Measurements from ENCODE around the gene ALOX5. TPM values are rescaled to one million over a fixed set of nuclear protein-coding genes. Genes with fewer than 3 reads are reported as not detected.

The ALOX5 gene
- total RNA-seq, 5 donors from 2014 or later (not counting 1 experiment from before 2014, with no cell fraction given): 13.8 to 39.8 (median 16.1) TPM

DNA sequence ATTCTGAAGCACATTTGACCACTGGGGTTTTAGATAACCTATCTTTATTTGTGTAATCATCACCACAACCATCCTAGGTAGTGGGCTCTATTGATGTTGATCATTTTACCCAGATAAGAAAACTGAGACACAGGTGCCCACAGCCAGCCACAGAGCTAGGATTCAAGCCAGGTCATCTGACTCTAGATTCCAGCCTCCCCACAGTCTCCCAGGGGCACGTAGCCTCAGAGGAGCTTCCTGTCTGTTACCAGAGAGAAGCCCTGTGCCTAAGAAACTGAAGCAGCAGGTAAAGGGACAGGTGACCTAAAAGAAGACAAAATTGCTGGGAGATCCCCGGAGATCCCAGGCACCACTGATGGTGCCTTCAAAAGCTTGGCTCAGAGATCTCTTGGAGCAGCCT is 55.8 kb downstream of the ALOX5 start:
- Mint-ChIP-seq H3K4me1 (peaks cover 35 to 41% (median 36%) of the 10 kb centered on the region in 3 donors), H3K27ac (no peak overlapping the region), H3K27me3 (peaks cover 0 to 3% of the 10 kb centered on the region in 2 donors), H3K9me3 (no peaks in the 10 kb centered on the region), H3K36me3 (no peaks in the 10 kb centered on the region), H3K4me3 (no peak overlapping the region)
- H3K9me3 ChIP-seq: no peaks in the 10 kb centered on the region
- CTCF ChIA-PET: no interaction called here
- ATAC-seq (replicated peaks in 1 of 4) (no peak), DNase-seq (no peak)
- peaks cover 0 to 8% of the 10 kb centered on the region in 2 experiments for H3K27me3 ChIP-seq (replicated peaks in 1 of 2; ENCODE audit: control insufficient read depth in 2 of 2, extremely low read depth in 1 of 2, insufficient read depth in 2 of 2, low read length in 1 of 2)
- H3K4me3 ChIP-seq (ENCODE audit: control insufficient read depth in 1 of 2, extremely low read depth in 1 of 2, low read length in 1 of 2): no peak overlapping the region
- H3K36me3 ChIP-seq (ENCODE audit: control insufficient read depth in 2 of 2, extremely low read depth in 1 of 2, insufficient read depth in 1 of 2, low read length in 1 of 2): no peaks in the 10 kb centered on the region
- POLR2A ChIA-PET: no interaction called here
- H3K27ac ChIP-seq (ENCODE audit: low read length): no peak overlapping the region
- peaks cover 0 to 18% of the 10 kb centered on the region in 2 experiments for H3K4me1 ChIP-seq (ENCODE audit: control insufficient read depth in 1 of 2, extremely low read depth in 1 of 2, insufficient read depth in 2 of 2, low read length in 2 of 2)
- 72% methylated on average over 2 of the region's 2 CpGs for WGBS (ENCODE audit: insufficient coverage)

DNA sequence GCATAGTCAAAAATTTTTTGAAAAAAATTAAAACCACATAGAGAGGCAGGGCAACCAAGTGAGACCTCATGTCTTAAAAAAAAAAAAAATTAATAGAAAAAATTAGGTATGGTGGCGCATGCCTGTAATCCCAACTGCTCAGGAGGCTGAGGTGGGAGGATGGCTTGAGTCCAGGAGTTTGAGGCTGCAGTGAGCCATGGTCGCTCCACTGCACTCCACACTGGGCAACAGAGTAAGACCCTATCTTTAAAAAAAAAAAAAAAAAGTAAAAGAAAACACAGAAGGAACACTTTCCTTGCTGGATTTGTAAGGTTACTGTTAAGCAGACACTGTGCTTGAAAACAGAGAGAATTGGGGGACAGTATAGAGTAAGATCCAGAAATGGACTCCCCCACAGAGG is 58.1 kb downstream of the ALOX5 start:
- ChIA-PET CTCF (no interaction called here), POLR2A (no interaction called here)
- Histone ChIP-seq H3K4me3 (ENCODE audit: control insufficient read depth in 1 of 2, extremely low read depth in 1 of 2, low read length in 1 of 2) (no peak overlapping the region), H3K36me3 (ENCODE audit: control insufficient read depth in 2 of 2, extremely low read depth in 1 of 2, insufficient read depth in 1 of 2, low read length in 1 of 2) (no peaks in the 10 kb centered on the region), H3K9me3 (no peaks in the 10 kb centered on the region), H3K27me3 (replicated peaks in 1 of 2; ENCODE audit: control insufficient read depth in 2 of 2, extremely low read depth in 1 of 2, insufficient read depth in 2 of 2, low read length in 1 of 2) (peaks cover 0 to 8% of the 10 kb centered on the region in 2 experiments), H3K4me1 (ENCODE audit: control insufficient read depth in 1 of 2, extremely low read depth in 1 of 2, insufficient read depth in 2 of 2, low read length in 2 of 2) (peaks cover 0 to 10% of the 10 kb centered on the region in 2 experiments), H3K27ac (ENCODE audit: low read length) (no peak overlapping the region)
- Mint-ChIP-seq H3K27ac (peak overlapping the region in 1 of 2 donors; percentile 20), H3K36me3 (no peaks in the 10 kb centered on the region), H3K27me3 (peaks cover 0 to 3% of the 10 kb centered on the region in 2 donors), H3K4me3 (peak overlapping the region in 1 of 3 donors; percentile 39), H3K4me1 (peaks cover 25 to 27% (median 25%) of the 10 kb centered on the region in 3 donors), H3K9me3 (no peaks in the 10 kb centered on the region)
- no peak for ATAC-seq (replicated peaks in 1 of 4)
- DNase-seq: no peak
- no CpG with 5 or more reads among the region's 2 CpGs for WGBS (ENCODE audit: insufficient coverage)

DNA sequence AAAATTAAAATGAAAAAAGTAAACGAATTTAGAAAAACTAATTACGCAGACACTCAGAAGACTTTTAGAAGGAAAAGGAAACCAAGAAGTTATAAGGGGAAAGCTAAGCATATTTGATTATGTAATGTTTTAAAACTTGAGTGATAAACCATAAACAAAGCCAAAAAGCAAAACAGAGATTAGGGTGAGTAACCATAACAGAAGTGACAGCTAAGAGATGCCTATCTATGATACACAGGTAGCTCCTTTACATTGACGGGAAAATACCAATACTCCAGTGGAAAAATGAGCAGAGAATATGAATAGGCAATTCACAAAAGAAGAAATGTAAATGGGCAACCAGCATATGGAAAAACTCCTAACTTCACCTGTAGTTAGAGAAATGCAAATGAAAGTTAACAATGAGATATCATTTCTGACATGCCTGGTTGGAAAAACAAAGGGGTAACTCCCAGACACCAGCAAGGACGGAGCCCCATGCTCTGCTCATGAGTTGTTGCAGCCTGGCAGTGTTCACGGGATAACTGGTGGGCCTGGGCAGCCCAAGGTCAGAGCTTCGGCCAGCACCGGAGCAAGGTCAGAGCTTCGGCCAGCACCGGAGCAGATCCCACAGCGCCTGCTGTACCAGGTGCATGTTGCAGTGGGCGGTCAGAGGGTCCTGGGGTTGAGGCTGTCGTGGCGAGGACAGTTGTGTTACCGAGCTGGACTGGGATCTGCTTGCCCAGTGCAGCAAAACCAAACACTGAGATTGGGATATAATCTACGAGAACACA is 58.9 kb downstream of the ALOX5 start:
- Histone ChIP-seq H3K36me3 (ENCODE audit: control insufficient read depth in 2 of 2, extremely low read depth in 1 of 2, insufficient read depth in 1 of 2, low read length in 1 of 2) (no peaks in the 10 kb centered on the region), H3K4me3 (ENCODE audit: control insufficient read depth in 1 of 2, extremely low read depth in 1 of 2, low read length in 1 of 2) (no peak overlapping the region), H3K27me3 (replicated peaks in 1 of 2; ENCODE audit: control insufficient read depth in 2 of 2, extremely low read depth in 1 of 2, insufficient read depth in 2 of 2, low read length in 1 of 2) (peaks cover 0 to 8% of the 10 kb centered on the region in 2 experiments), H3K4me1 (ENCODE audit: control insufficient read depth in 1 of 2, extremely low read depth in 1 of 2, insufficient read depth in 2 of 2, low read length in 2 of 2) (peaks cover 0 to 10% of the 10 kb centered on the region in 2 experiments), H3K9me3 (no peaks in the 10 kb centered on the region), H3K27ac (ENCODE audit: low read length) (no peak overlapping the region)
- ATAC-seq (replicated peaks in 1 of 4): no peak
- ChIA-PET CTCF (no interaction called here), POLR2A (no interaction called here)
- peaks cover 0 to 3% of the 10 kb centered on the region in 2 donors for H3K27me3 Mint-ChIP-seq
- H3K4me3 Mint-ChIP-seq: peak overlapping the region in 1 of 3 donors; percentile 39
- no peak for DNase-seq
- 90% methylated on average over 11 of the region's 15 CpGs for WGBS (ENCODE audit: insufficient coverage)
- H3K4me1 Mint-ChIP-seq: peaks cover 25 to 27% (median 25%) of the 10 kb centered on the region in 3 donors
- no peaks in the 10 kb centered on the region for H3K9me3 Mint-ChIP-seq
- no peaks in the 10 kb centered on the region for H3K36me3 Mint-ChIP-seq
- H3K27ac Mint-ChIP-seq: peak overlapping the region; percentile 87 to 91

DNA sequence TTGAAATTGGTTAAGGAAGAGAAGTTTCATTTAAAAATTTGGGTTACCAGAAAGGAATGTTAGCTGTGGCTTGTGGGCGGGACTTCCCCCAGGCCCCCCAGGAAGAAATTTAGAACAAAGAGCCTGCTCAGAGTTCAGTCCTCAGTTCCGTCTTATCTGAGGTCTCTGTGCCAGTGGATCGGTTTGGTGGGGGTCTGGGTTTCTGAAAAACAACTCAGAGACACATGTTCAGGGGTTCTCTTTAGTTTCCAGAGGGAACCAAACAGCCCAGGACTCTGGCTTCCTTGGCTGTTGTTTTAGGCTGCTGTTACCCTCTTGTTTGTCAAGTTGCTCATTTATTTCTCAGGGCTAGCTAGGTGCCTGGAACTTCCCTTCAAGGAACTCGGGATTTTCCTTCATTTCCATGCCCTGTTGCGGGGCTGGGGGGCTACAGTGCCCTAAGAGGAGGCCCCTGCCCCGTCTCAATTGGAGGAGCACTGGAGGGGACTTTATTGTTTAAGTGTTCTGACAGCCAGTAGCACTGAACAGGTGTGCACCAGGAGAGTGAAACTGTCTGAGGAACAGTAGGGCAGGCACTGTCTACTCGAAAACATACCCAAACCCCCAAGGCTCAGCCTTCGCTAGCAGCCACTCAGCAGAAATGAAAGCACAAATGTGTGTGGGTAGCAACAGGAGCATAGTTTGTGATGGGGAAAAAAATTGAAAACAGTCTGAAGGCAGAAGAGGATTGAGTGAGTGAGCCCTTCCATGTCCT is 59.9 kb downstream of the ALOX5 start:
- ChIA-PET CTCF (no interaction called here), POLR2A (no interaction called here)
- peak overlapping the region; percentile 46 for H3K27ac ChIP-seq (ENCODE audit: low read length)
- Mint-ChIP-seq H3K36me3 (no peaks in the 10 kb centered on the region), H3K9me3 (no peaks in the 10 kb centered on the region), H3K4me1 (peaks cover 25 to 27% (median 25%) of the 10 kb centered on the region in 3 donors), H3K27ac (peak overlapping the region; percentile 87 to 91), H3K27me3 (peaks cover 0 to 9% of the 10 kb centered on the region in 2 donors), H3K4me3 (peak overlapping the region in 1 of 3 donors; percentile 39)
- H3K36me3 ChIP-seq (ENCODE audit: control insufficient read depth in 2 of 2, extremely low read depth in 1 of 2, insufficient read depth in 1 of 2, low read length in 1 of 2): no peaks in the 10 kb centered on the region
- H3K4me3 ChIP-seq (ENCODE audit: control insufficient read depth in 1 of 2, extremely low read depth in 1 of 2, low read length in 1 of 2): no peak overlapping the region
- DNase-seq: peak in 1 of 35 experiments; percentile 18
- ATAC-seq (replicated peaks in 1 of 4): peak; percentile 77 to 90 (median 80)
- peaks cover 0 to 10% of the 10 kb centered on the region in 2 experiments for H3K4me1 ChIP-seq (ENCODE audit: control insufficient read depth in 1 of 2, extremely low read depth in 1 of 2, insufficient read depth in 2 of 2, low read length in 2 of 2)
- no peaks in the 10 kb centered on the region for H3K9me3 ChIP-seq
- WGBS (ENCODE audit: insufficient coverage): 22% methylated on average over 4 of the region's 8 CpGs
- H3K27me3 ChIP-seq (replicated peaks in 1 of 2; ENCODE audit: control insufficient read depth in 2 of 2, extremely low read depth in 1 of 2, insufficient read depth in 2 of 2, low read length in 1 of 2): peaks cover 0 to 6% of the 10 kb centered on the region in 2 experiments

DNA sequence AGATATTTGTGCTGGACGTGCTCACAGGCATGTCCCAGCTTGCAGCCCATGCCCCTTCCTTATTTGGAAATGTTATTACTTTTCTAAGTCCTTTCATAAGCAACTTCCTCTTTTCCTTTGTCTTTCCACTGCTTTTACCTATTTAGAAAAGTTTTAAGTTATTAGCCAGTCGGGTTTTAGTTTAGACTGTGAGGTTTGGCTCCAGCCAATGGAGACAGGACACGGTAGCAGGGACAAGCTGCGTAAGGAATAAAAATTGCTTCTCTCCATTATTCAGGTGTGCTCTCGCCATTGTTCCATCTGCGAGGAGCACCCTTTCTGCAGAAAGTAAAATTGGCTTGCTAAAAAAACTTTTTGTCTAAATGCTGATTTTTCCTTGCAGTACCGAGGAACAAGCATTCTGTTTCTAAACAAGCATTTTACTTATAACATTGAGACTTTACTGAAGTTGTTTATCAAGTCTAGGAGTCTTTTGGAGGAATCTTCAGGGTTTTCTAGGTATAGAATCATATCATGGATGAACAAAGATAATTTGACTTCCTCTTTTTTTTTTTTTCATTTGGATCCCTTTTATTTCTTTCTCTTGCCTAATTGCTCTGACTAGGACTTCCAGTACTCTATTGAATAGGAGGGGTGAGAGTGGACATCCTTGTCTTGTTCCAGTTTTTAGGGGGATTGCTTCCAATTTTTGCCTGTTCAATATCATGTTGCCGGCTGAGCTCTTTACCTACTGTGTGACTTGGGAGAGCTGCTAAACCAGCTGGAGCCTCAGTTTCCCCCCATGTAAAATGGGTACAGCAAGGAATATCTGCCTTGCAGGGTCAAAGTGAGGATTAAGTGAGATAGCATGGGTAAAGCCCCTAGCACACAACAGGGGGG is 63.8 kb downstream of the ALOX5 start:
- Mint-ChIP-seq H3K9me3 (no peaks in the 10 kb centered on the region), H3K4me1 (peaks cover 20 to 21% (median 21%) of the 10 kb centered on the region in 3 donors), H3K4me3 (no peak overlapping the region), H3K36me3 (no peaks in the 10 kb centered on the region), H3K27me3 (peaks cover 0 to 9% of the 10 kb centered on the region in 2 donors), H3K27ac (no peak overlapping the region)
- DNase-seq: no peak
- WGBS (ENCODE audit: insufficient coverage): 85% methylated on average over 5 of the region's 8 CpGs
- no peak for ATAC-seq (replicated peaks in 1 of 4)
- peaks cover 0 to 10% of the 10 kb centered on the region in 2 experiments for H3K4me1 ChIP-seq (ENCODE audit: control insufficient read depth in 1 of 2, extremely low read depth in 1 of 2, insufficient read depth in 2 of 2, low read length in 2 of 2)
- no peaks in the 10 kb centered on the region for H3K36me3 ChIP-seq (ENCODE audit: control insufficient read depth in 2 of 2, extremely low read depth in 1 of 2, insufficient read depth in 1 of 2, low read length in 1 of 2)
- ChIA-PET CTCF (no interaction called here), POLR2A (interaction anchor here in 1 of 2 donors (0.7 kb wide), 1 partner anchor 61 kb away, joined by 4 read pairs; no protein-coding TSS in a partner anchor)
- no peak overlapping the region for H3K27ac ChIP-seq (ENCODE audit: low read length)
- H3K9me3 ChIP-seq: no peaks in the 10 kb centered on the region
- no peak overlapping the region for H3K4me3 ChIP-seq (ENCODE audit: control insufficient read depth in 1 of 2, extremely low read depth in 1 of 2, low read length in 1 of 2)
- H3K27me3 ChIP-seq (replicated peaks in 1 of 2; ENCODE audit: control insufficient read depth in 2 of 2, extremely low read depth in 1 of 2, insufficient read depth in 2 of 2, low read length in 1 of 2): peaks cover 0 to 29% of the 10 kb centered on the region in 2 experiments
